ENCODE results near the gene ZFAND2A.

Gene ZFAND2A

GRCh38 chr7:1104516-1105179, 55.3 kb downstream of the ZFAND2A start:
- DNase-seq: no peak

GRCh38 chr7:1103789-1104515, 56.0 kb downstream of the ZFAND2A start:
- no peak for DNase-seq

GRCh38 chr7:1103009-1103788, 56.8 kb downstream of the ZFAND2A start:
- DNase-seq: peak; percentile 80
